ENCODE measurements around the gene HIRIP3. TPM values are rescaled to one million over a fixed set of nuclear protein-coding genes. Genes with fewer than 3 reads are reported as not detected.

HIRIP3 gene
- total and polyA plus RNA-seq, 3 experiments from 2014 or later: 22.0 to 48.0 (median 45.6) TPM

DNA sequence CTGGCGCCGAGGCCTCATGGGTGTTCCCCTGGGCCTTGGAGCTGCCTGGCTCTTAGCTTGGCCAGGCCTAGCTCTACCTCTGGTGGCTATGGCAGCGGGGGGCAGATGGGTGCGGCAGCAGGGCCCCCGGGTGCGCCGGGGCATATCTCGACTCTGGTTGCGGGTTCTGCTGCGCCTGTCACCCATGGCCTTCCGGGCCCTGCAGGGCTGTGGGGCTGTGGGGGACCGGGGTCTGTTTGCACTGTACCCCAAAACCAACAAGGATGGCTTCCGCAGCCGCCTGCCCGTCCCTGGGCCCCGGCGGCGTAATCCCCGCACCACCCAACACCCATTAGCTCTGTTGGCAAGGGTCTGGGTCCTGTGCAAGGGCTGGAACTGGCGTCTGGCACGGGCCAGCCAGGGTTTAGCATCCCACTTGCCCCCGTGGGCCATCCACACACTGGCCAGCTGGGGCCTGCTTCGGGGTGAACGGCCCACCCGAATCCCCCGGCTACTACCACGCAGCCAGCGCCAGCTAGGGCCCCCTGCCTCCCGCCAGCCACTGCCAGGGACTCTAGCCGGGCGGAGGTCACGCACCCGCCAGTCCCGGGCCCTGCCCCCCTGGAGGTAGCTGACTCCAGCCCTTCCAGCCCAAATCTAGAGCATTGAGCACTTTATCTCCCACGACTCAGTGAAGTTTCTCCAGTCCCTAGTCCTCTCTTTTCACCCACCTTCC, 7.9 kb downstream of the HIRIP3 start:
- no peaks in the 10 kb centered on the region for H3K27me3 ChIP-seq (ENCODE audit: insufficient read depth, low read length, poor library complexity, severe bottlenecking)
- Mint-ChIP-seq H3K4me1 (no peaks in the 10 kb centered on the region), H3K4me3 (no peak overlapping the region), H3K9me3 (no peaks in the 10 kb centered on the region), H3K36me3 (peaks cover 6 to 84% (median 18%) of the 10 kb centered on the region in 3 donors), H3K27ac (no peak overlapping the region), H3K27me3 (no peaks in the 10 kb centered on the region)
- H3K36me3 ChIP-seq (ENCODE audit: insufficient read depth, low read length): peaks cover 41% of the 10 kb centered on the region
- peak in 1 of 5 donors; percentile 37 for DNase-seq
- ChIA-PET POLR2A (no interaction called here), CTCF (no interaction called here)
- no peaks in the 10 kb centered on the region for H3K4me1 ChIP-seq (ENCODE audit: insufficient read depth, low read length)
- H3K27ac ChIP-seq (ENCODE audit: low read depth, low read length): no peak overlapping the region
- H3K4me3 ChIP-seq (ENCODE audit: low read length): no peak overlapping the region
- H3K9me3 ChIP-seq (ENCODE audit: low read length): no peaks in the 10 kb centered on the region

DNA sequence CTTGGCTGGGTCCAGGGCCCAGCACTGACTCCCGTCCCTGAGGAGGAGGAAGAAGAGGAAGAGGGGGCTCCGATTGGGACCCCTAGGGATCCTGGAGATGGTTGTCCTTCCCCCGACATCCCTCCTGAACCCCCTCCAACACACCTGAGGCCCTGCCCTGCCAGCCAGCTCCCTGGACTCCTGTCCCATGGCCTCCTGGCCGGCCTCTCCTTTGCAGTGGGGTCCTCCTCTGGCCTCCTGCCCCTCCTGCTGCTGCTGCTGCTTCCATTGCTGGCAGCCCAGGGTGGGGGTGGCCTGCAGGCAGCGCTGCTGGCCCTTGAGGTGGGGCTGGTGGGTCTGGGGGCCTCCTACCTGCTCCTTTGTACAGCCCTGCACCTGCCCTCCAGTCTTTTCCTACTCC, 8.5 kb downstream of the HIRIP3 start:
- no peaks in the 10 kb centered on the region for H3K27me3 Mint-ChIP-seq
- Histone ChIP-seq H3K27ac (ENCODE audit: low read depth, low read length) (no peak overlapping the region), H3K4me1 (ENCODE audit: insufficient read depth, low read length) (no peaks in the 10 kb centered on the region), H3K36me3 (ENCODE audit: insufficient read depth, low read length) (peaks cover 46% of the 10 kb centered on the region), H3K27me3 (ENCODE audit: insufficient read depth, low read length, poor library complexity, severe bottlenecking) (no peaks in the 10 kb centered on the region), H3K4me3 (ENCODE audit: low read length) (no peak overlapping the region), H3K9me3 (ENCODE audit: low read length) (no peaks in the 10 kb centered on the region)
- DNase-seq: peak in 1 of 5 donors; percentile 36
- no peaks in the 10 kb centered on the region for H3K9me3 Mint-ChIP-seq
- peak overlapping the region in 1 of 8 donors; percentile 95 for H3K27ac Mint-ChIP-seq
- H3K4me3 Mint-ChIP-seq: no peak overlapping the region
- H3K36me3 Mint-ChIP-seq: peaks cover 6 to 84% (median 17%) of the 10 kb centered on the region in 3 donors
- H3K4me1 Mint-ChIP-seq: no peaks in the 10 kb centered on the region
- CTCF ChIA-PET: no interaction called here
- POLR2A ChIA-PET: interaction anchor here (1.5 kb wide), 1 partner anchor 8 kb away, joined by 3 read pairs; the partner anchor contains the start of gene HIRIP3

GRCh38 chr16:29986231-29986630, 9.2 kb downstream of the HIRIP3 start:
- H3K4me3 Mint-ChIP-seq: no peak overlapping the region
- no peaks in the 10 kb centered on the region for H3K4me1 Mint-ChIP-seq
- H3K36me3 Mint-ChIP-seq: peaks cover 6 to 85% (median 19%) of the 10 kb centered on the region in 3 donors
- DNase-seq: no peak
- Histone ChIP-seq H3K4me3 (ENCODE audit: low read length) (no peak overlapping the region), H3K4me1 (ENCODE audit: insufficient read depth, low read length) (no peaks in the 10 kb centered on the region), H3K27ac (ENCODE audit: low read depth, low read length) (no peak overlapping the region), H3K27me3 (ENCODE audit: insufficient read depth, low read length, poor library complexity, severe bottlenecking) (no peaks in the 10 kb centered on the region), H3K36me3 (ENCODE audit: insufficient read depth, low read length) (peaks cover 53% of the 10 kb centered on the region), H3K9me3 (ENCODE audit: low read length) (no peaks in the 10 kb centered on the region)
- H3K27me3 Mint-ChIP-seq: no peaks in the 10 kb centered on the region
- H3K27ac Mint-ChIP-seq: peak overlapping the region in 2 of 8 donors; percentile 17 to 95
- no peaks in the 10 kb centered on the region for H3K9me3 Mint-ChIP-seq
- ChIA-PET CTCF (no interaction called here), POLR2A (interaction anchor here (1.3 to 1.5 kb wide), 2 partner anchors 9 to 23 kb away, joined by 3 to 4 read pairs; partner anchors contain the start of gene HIRIP3)

GRCh38 chr16:29985271-29985811, 10.1 kb downstream of the HIRIP3 start:
- H3K36me3 Mint-ChIP-seq: peaks cover 6 to 90% (median 20%) of the 10 kb centered on the region in 3 donors
- H3K27ac ChIP-seq (ENCODE audit: low read depth, low read length): no peak overlapping the region
- no peaks in the 10 kb centered on the region for H3K27me3 ChIP-seq (ENCODE audit: insufficient read depth, low read length, poor library complexity, severe bottlenecking)
- H3K4me3 ChIP-seq (ENCODE audit: low read length): no peak overlapping the region
- H3K36me3 ChIP-seq (ENCODE audit: insufficient read depth, low read length): peaks cover 57% of the 10 kb centered on the region
- peak overlapping the region in 2 of 8 donors; percentile 21 to 43 for H3K27ac Mint-ChIP-seq
- no peaks in the 10 kb centered on the region for H3K4me1 Mint-ChIP-seq
- H3K9me3 Mint-ChIP-seq: no peaks in the 10 kb centered on the region
- POLR2A ChIA-PET: interaction anchor here (1.3 to 1.5 kb wide), 2 partner anchors 10 to 22 kb away, joined by 3 to 4 read pairs; partner anchors contain the start of gene HIRIP3
- no peaks in the 10 kb centered on the region for H3K4me1 ChIP-seq (ENCODE audit: insufficient read depth, low read length)
- no peaks in the 10 kb centered on the region for H3K9me3 ChIP-seq (ENCODE audit: low read length)
- no peak overlapping the region for H3K4me3 Mint-ChIP-seq
- no peaks in the 10 kb centered on the region for H3K27me3 Mint-ChIP-seq
- DNase-seq: peak in 1 of 5 donors; percentile 33
- CTCF ChIA-PET: interaction anchor here (1.0 to 1.2 kb wide), 2 partner anchors 12 to 136 kb away, joined by 3 to 4 read pairs; partner anchors contain the start of gene TAOK2

DNA sequence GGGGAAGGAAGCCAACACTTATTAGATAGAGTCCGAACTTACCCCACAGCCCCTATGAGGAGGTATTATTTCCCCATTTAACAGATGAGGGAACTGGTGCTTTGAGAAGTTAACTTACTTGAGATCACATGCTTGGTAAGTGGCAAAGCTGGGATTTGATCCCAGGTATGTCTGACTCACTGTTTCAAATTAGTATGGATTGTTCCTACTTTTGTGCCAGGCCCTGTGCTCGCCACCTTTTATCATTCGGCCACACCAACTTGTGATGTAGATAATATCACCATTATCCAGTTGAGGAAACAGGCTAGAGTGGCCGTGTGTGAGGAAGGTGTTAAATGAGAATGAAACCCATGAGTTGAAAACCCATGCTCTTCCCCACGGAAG, 10.7 kb downstream of the HIRIP3 start:
- H3K36me3 ChIP-seq (ENCODE audit: insufficient read depth, low read length): peaks cover 60% of the 10 kb centered on the region
- H3K4me1 ChIP-seq (ENCODE audit: insufficient read depth, low read length): no peaks in the 10 kb centered on the region
- no peak overlapping the region for H3K27ac ChIP-seq (ENCODE audit: low read depth, low read length)
- Mint-ChIP-seq H3K9me3 (no peaks in the 10 kb centered on the region), H3K36me3 (peaks cover 6 to 90% (median 20%) of the 10 kb centered on the region in 3 donors), H3K4me1 (no peaks in the 10 kb centered on the region), H3K4me3 (no peak overlapping the region), H3K27me3 (no peaks in the 10 kb centered on the region), H3K27ac (peak overlapping the region in 1 of 8 donors; percentile 17)
- H3K4me3 ChIP-seq (ENCODE audit: low read length): no peak overlapping the region
- no peak for DNase-seq
- no peaks in the 10 kb centered on the region for H3K9me3 ChIP-seq (ENCODE audit: low read length)
- CTCF ChIA-PET: interaction anchor here (1.2 kb wide), 1 partner anchor 136 kb away, joined by 3 read pairs; no protein-coding TSS in a partner anchor
- H3K27me3 ChIP-seq (ENCODE audit: insufficient read depth, low read length, poor library complexity, severe bottlenecking): no peaks in the 10 kb centered on the region
- POLR2A ChIA-PET: no interaction called here

GRCh38 chr16:29984137-29984763, 11.2 kb downstream of the HIRIP3 start:
- H3K4me1 ChIP-seq (ENCODE audit: insufficient read depth, low read length): no peaks in the 10 kb centered on the region
- Mint-ChIP-seq H3K36me3 (peaks cover 4 to 90% (median 23%) of the 10 kb centered on the region in 3 donors), H3K27me3 (no peaks in the 10 kb centered on the region), H3K4me1 (no peaks in the 10 kb centered on the region), H3K9me3 (no peaks in the 10 kb centered on the region), H3K27ac (no peak overlapping the region), H3K4me3 (no peak overlapping the region)
- ChIA-PET POLR2A (no interaction called here), CTCF (no interaction called here)
- H3K9me3 ChIP-seq (ENCODE audit: low read length): no peaks in the 10 kb centered on the region
- H3K36me3 ChIP-seq (ENCODE audit: insufficient read depth, low read length): peaks cover 61% of the 10 kb centered on the region
- H3K27ac ChIP-seq (ENCODE audit: low read depth, low read length): no peak overlapping the region
- H3K27me3 ChIP-seq (ENCODE audit: insufficient read depth, low read length, poor library complexity, severe bottlenecking): no peaks in the 10 kb centered on the region
- no peak for DNase-seq
- H3K4me3 ChIP-seq (ENCODE audit: low read length): no peak overlapping the region

DNA sequence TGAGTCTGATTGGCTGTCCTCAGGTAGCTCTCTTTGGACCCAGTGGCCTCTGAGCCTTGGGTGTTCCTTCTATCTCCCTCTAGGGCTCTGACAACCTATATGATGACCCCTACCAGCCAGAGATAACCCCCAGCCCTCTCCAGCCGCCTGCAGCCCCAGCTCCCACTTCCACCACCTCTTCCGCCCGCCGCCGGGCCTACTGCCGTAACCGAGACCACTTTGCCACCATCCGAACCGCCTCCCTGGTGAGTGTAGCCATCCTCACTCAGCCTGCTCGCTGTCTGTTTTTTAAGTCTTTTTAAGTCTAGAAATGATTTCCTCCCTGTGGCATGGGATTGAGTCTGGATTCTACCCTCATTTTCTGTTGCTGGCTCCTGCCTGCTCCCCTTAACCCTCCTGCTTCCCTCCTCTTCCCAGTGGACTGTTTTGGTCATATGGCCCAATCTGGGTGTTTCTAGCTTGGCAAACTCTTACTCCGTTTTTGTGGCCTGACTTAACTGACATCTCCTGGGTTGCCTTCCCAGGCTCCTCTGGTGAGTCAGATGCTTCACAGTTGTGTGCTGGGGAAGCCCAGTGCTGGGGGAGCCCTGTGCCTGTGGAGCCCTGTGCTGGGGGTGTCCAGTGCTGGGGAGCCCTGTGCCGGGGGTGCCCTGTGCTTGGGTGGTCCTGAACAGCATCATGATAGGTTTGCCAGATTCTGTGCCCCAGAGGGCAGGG, 11.8 kb downstream of the HIRIP3 start:
- Mint-ChIP-seq H3K27ac (peak overlapping the region in 1 of 8 donors; percentile 56), H3K36me3 (peaks cover 0 to 91% (median 22%) of the 10 kb centered on the region in 3 donors), H3K4me3 (peak overlapping the region in 1 of 7 donors; percentile 51), H3K27me3 (no peaks in the 10 kb centered on the region), H3K4me1 (no peaks in the 10 kb centered on the region), H3K9me3 (no peaks in the 10 kb centered on the region)
- Histone ChIP-seq H3K36me3 (ENCODE audit: insufficient read depth, low read length) (peaks cover 67% of the 10 kb centered on the region), H3K27me3 (ENCODE audit: insufficient read depth, low read length, poor library complexity, severe bottlenecking) (no peaks in the 10 kb centered on the region), H3K4me1 (ENCODE audit: insufficient read depth, low read length) (no peaks in the 10 kb centered on the region), H3K4me3 (ENCODE audit: low read length) (no peak overlapping the region), H3K27ac (ENCODE audit: low read depth, low read length) (no peak overlapping the region), H3K9me3 (ENCODE audit: low read length) (no peaks in the 10 kb centered on the region)
- POLR2A ChIA-PET: no interaction called here
- CTCF ChIA-PET: no interaction called here
- peak in 1 of 5 donors; percentile 41 for DNase-seq
